Type B pancreatic cell (in vitro differentiated cells): ENCODE results near the gene RAPGEF5. TPM values are rescaled to one million over a fixed set of nuclear protein-coding genes. Genes with fewer than 3 reads are reported as not detected.

Experiments
- DNase-seq: peaks from one replicate; pipeline ENCODE4 v3.0.0; 2021; ENCODE audit warnings: mixed read lengths; ENCODE audit not compliant: unreplicated experiment; ENCODE audit errors: extremely low spot score
- H3K27ac Mint-ChIP-seq: 2 replicates; pipeline ENCODE4 v1.8.0; 2021; ENCODE audit warnings: mild to moderate bottlenecking, mixed read lengths
- H3K27me3 Mint-ChIP-seq: 2 replicates; pipeline ENCODE4 v1.8.0; 2021; ENCODE audit warnings: mixed read lengths
- H3K36me3 Mint-ChIP-seq: 2 replicates; pipeline ENCODE4 v1.8.0; 2021; ENCODE audit warnings: mixed read lengths
- H3K4me1 Mint-ChIP-seq: one replicate; pipeline ENCODE4 v1.8.0; 2021; ENCODE audit warnings: mixed read lengths; ENCODE audit not compliant: unreplicated experiment
- H3K4me3 Mint-ChIP-seq: 2 replicates; pipeline ENCODE4 v1.8.0; 2021; ENCODE audit warnings: mild to moderate bottlenecking, mixed read lengths
- H3K9me3 Mint-ChIP-seq: 2 replicates; pipeline ENCODE4 v1.8.0; 2021; ENCODE audit warnings: mixed read lengths
- total RNA-seq: library from RNA; stranded (reverse); gene quantifications from 2 replicates; pipeline ENCODE4 v1.2.1, GENCODE V29; 2021; ENCODE audit warnings: low replicate concordance
- TF ChIP-seq, protein P1 (sequence below): fragments of 200-600 bp; sonication (generic); conservative IDR thresholded peaks from 2 replicates; pipeline ENCODE4 v1.5.0; 2021; ENCODE audit warnings: antibody characterized with exemption, mild to moderate bottlenecking

RAPGEF5 gene
- total RNA-seq, 1 donor from 2014 or later: 13.3 TPM

DNA sequence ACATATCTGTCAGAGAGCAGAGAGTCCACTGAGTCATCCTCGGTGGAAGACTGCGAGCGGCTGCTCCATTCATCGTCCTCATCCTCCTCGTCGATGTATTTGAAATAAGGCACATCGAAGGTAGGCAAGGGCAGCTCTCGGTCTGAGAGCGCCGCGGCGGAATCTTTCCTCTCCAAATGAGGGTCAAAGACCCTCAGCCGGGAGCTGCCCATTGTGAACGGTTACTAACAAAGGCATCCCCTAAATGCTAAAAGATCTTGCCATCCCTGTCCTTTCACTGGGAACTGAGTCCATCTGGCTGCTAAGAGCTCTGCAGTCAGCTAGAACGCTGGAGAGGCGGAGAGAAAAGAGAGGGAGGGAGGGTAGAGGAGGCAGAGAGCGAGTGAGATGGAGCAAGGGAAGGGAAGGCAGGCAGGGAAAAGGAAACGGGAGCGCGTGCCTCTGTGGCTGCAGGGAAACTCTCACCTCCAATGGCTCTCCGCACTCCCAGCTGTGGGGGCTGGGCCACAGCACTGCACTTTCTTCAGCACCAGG is 163.4 kb downstream of the RAPGEF5 start:
- no peak for DNase-seq
- no peaks in the 10 kb centered on the region for H3K27me3 Mint-ChIP-seq
- H3K9me3 Mint-ChIP-seq: no peaks in the 10 kb centered on the region
- peak overlapping the region; percentile 85 for H3K4me3 Mint-ChIP-seq
- peak overlapping the region; percentile 56 for H3K27ac Mint-ChIP-seq
- peaks cover 68% of the 10 kb centered on the region for H3K4me1 Mint-ChIP-seq
- TF ChIP-seq, protein P1, sequence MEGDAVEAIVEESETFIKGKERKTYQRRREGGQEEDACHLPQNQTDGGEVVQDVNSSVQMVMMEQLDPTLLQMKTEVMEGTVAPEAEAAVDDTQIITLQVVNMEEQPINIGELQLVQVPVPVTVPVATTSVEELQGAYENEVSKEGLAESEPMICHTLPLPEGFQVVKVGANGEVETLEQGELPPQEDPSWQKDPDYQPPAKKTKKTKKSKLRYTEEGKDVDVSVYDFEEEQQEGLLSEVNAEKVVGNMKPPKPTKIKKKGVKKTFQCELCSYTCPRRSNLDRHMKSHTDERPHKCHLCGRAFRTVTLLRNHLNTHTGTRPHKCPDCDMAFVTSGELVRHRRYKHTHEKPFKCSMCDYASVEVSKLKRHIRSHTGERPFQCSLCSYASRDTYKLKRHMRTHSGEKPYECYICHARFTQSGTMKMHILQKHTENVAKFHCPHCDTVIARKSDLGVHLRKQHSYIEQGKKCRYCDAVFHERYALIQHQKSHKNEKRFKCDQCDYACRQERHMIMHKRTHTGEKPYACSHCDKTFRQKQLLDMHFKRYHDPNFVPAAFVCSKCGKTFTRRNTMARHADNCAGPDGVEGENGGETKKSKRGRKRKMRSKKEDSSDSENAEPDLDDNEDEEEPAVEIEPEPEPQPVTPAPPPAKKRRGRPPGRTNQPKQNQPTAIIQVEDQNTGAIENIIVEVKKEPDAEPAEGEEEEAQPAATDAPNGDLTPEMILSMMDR: no peak
- no peaks in the 10 kb centered on the region for H3K36me3 Mint-ChIP-seq

DNA sequence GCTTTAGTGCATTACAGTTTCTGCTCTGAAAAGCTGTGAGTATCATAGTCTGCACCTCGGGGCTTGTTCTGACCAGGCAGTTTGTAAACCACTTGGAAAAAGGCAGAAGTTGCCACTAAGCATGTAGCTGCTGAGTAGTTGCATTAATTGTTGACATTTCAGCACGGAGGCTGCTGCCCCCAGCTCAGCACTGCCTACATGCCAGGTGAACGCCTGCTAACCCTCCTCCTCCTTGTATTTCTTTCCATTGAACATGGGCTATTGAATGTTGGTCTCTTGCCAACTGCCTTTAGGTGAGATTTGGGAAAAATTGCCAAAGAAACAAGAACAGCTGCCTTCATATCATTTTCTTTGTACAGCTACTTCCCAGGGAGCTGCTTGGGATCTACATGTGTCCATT is 164.2 kb downstream of the RAPGEF5 start:
- H3K9me3 Mint-ChIP-seq: no peaks in the 10 kb centered on the region
- no peak for DNase-seq
- TF ChIP-seq, protein P1: no peak
- H3K27ac Mint-ChIP-seq: peak overlapping the region; percentile 5
- H3K4me3 Mint-ChIP-seq: peak overlapping the region; percentile 85
- H3K27me3 Mint-ChIP-seq: no peaks in the 10 kb centered on the region
- peaks cover 68% of the 10 kb centered on the region for H3K4me1 Mint-ChIP-seq
- H3K36me3 Mint-ChIP-seq: no peaks in the 10 kb centered on the region

DNA sequence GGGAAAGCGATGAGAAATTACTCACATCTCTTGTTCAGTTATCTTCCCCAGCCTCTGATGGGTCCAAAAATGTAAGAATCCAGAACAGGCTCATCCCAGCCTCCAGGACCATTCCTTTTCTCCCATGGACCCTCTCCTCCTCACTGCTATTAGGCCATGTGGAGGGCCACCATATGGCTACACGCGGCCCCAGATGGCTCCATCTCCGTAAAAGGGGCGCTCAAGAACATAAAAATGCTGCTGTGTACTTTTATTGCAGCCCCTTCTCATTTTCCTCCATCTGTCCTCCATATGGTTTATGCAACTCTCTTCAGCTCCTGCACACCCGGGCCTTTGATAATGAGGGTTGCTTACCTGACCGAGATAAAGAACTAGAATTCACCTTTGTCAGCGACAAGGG is 166.2 kb downstream of the RAPGEF5 start:
- peaks cover 4% of the 10 kb centered on the region for H3K36me3 Mint-ChIP-seq
- peaks cover 58% of the 10 kb centered on the region for H3K4me1 Mint-ChIP-seq
- peak overlapping the region; percentile 15 for H3K4me3 Mint-ChIP-seq
- H3K27ac Mint-ChIP-seq: no peak overlapping the region
- DNase-seq: no peak
- no peaks in the 10 kb centered on the region for H3K27me3 Mint-ChIP-seq
- no peaks in the 10 kb centered on the region for H3K9me3 Mint-ChIP-seq
- TF ChIP-seq, protein P1: no peak

DNA sequence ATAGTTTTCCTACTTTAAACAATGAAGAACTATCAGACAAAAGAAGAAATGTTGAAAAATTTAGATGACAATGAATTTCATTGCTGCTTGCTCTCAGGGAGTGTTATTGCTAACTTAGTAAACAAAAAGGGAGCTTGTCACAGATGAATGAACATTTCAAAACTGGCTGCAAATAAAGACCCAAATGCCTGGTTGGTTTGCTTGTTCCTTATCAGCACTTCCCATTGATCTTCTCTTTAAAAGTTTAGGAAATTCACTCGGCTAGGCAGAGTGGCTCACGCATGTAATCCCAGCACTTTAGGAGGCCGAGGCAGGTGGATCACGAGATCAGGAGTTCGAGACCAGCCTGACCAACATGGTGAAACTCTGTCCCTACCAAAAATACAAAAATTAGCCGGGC is 167.2 kb downstream of the RAPGEF5 start:
- DNase-seq: no peak
- Mint-ChIP-seq H3K4me1 (peaks cover 48% of the 10 kb centered on the region), H3K36me3 (peaks cover 4% of the 10 kb centered on the region), H3K27ac (no peak overlapping the region), H3K9me3 (no peaks in the 10 kb centered on the region), H3K27me3 (no peaks in the 10 kb centered on the region), H3K4me3 (no peak overlapping the region)
- TF ChIP-seq, protein P1: no peak

DNA sequence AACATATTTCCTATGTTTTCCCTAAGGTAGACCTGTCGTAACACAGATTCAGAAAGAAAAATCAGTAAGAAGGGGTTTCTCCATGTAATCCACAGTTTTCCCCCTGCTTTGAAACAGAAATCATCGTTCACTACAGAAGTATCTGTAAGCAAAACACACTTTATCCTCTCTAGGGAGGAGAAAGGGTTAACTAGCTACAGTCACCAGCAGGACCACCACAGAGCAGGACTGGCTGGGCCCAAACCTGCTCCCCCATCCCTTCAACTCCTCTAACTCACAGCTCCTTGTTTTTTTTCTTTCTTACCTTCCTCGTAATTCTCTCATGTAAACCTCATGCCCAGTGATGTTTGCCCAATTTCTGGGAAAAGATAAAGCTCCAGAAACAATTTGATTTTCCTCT is 167.7 kb downstream of the RAPGEF5 start:
- Mint-ChIP-seq H3K4me3 (no peak overlapping the region), H3K36me3 (peaks cover 4% of the 10 kb centered on the region), H3K27me3 (no peaks in the 10 kb centered on the region), H3K9me3 (no peaks in the 10 kb centered on the region), H3K27ac (no peak overlapping the region), H3K4me1 (peaks cover 43% of the 10 kb centered on the region)
- TF ChIP-seq, protein P1: no peak
- no peak for DNase-seq
